ENCODE results near the gene ZNF213. TPM values are rescaled to one million over a fixed set of nuclear protein-coding genes. Genes with fewer than 3 reads are reported as not detected.
"Not testable (repeated sequence)": the region's sequence is repeated elsewhere in the genome, so short reads cannot be mapped to it uniquely, and the experiment has no call there.

The ZNF213 gene
- total RNA-seq, 1 donor from 2014 or later, result 4.3 TPM

- no peak for DNase-seq (ENCODE audit: low read depth)
Measured at GRCh38 chr16:3170440-3171180, 35.8 kb downstream of the ZNF213 start.

- DNase-seq (ENCODE audit: low read depth), result no peak
Measured at GRCh38 chr16:3171181-3171854, 36.5 kb downstream of the ZNF213 start.

- no peak for DNase-seq (ENCODE audit: low read depth)
Measured at GRCh38 chr16:3171855-3172593, 37.2 kb downstream of the ZNF213 start.

GRCh38 chr16:3173892-3174617, 39.2 kb downstream of the ZNF213 start:
- DNase-seq (ENCODE audit: low read depth), result no peak

- DNase-seq (ENCODE audit: low read depth), result no peak
Measured at GRCh38 chr16:3174618-3175148, 39.9 kb downstream of the ZNF213 start.

- DNase-seq (ENCODE audit: low read depth), result peak; percentile 26
Measured at GRCh38 chr16:3175157-3176093, 40.6 kb downstream of the ZNF213 start.

GRCh38 chr16:3179651-3180050, 44.8 kb downstream of the ZNF213 start:
- DNase-seq (ENCODE audit: low read depth), result no peak

GRCh38 chr16:3180445-3180878, 45.6 kb downstream of the ZNF213 start:
- DNase-seq (ENCODE audit: low read depth), result no peak

GRCh38 chr16:3182293-3182607, 47.4 kb downstream of the ZNF213 start:
- DNase-seq (ENCODE audit: low read depth), result not testable (repeated sequence)

GRCh38 chr16:3182608-3183444, 48.0 kb downstream of the ZNF213 start:
- DNase-seq (ENCODE audit: low read depth), result peak; percentile 66

- DNase-seq (ENCODE audit: low read depth), result no peak
Measured at GRCh38 chr16:3183445-3184139, 48.8 kb downstream of the ZNF213 start.

- no peak for DNase-seq (ENCODE audit: low read depth)
Measured at GRCh38 chr16:3186946-3187690, 52.3 kb downstream of the ZNF213 start.

GRCh38 chr16:3187798-3188674, 53.2 kb downstream of the ZNF213 start, which contains the start of gene OR1F1:
Gene OR1F1 (plus strand): TSS chr16:3188204.
- DNase-seq (ENCODE audit: low read depth), result peak; percentile 45

- DNase-seq (ENCODE audit: low read depth), result no peak
Measured at GRCh38 chr16:3188675-3188924, 53.8 kb downstream of the ZNF213 start.

GRCh38 chr16:3188925-3189825, 54.3 kb downstream of the ZNF213 start:
- DNase-seq (ENCODE audit: low read depth), result peak; percentile 48

- DNase-seq (ENCODE audit: low read depth), result no peak
Measured at GRCh38 chr16:3189869-3190268, 55.0 kb downstream of the ZNF213 start.

Measured in myocyte (in vitro differentiated cells).